Activated CD4-positive, alpha-beta T cell treated with anti-CD3 and anti-CD28 coated beads, Interleukin-2, amount 50 U/mL, for 1 hour (primary cell): ENCODE measurements around the gene COL28A1.

Source experiments
- DNase-seq: peaks from one replicate; pipeline ENCODE4 v3.0.0-alpha.2; 2020

The COL28A1 gene

DNA sequence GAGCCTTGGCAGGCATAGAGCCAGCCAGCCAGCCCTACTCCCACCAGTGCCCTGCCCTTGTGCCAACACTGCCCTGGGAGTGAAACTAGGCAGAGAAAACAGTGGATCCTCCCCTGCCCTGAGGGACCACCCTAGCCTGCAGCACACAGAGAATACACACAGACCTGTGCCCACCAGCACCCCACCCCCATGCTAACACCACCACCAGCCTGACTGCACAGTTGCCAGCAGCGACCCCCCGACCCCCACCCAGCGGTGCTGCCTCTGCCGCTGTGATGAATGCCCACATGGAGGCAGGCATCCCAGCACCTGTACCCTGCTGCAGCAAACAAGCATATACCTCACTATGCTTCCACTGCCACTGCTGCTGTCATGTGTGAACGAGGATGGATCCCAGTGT, 21.6 kb upstream of the COL28A1 start:
- DNase-seq, result no peak

DNA sequence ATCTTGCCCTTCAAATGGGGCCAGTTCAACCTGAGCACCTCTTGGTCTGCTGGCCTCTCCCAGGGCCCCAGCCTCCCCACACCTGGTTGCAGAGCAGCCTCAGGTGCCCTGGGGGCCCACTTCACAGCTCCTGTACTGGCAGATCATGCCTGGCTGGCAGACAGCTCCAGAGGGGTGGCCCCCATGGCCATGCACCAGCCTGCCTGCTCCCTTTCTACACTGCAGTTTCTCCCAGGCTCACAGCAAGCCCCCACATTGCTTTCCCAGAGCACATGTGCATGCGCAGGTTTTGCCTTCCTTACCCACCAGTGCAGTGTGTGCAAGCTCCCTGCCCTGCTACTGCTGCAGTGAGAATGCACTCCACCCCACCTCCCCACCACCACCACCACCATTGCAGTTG, 21.2 kb upstream of the COL28A1 start:
- DNase-seq, result no peak

DNA sequence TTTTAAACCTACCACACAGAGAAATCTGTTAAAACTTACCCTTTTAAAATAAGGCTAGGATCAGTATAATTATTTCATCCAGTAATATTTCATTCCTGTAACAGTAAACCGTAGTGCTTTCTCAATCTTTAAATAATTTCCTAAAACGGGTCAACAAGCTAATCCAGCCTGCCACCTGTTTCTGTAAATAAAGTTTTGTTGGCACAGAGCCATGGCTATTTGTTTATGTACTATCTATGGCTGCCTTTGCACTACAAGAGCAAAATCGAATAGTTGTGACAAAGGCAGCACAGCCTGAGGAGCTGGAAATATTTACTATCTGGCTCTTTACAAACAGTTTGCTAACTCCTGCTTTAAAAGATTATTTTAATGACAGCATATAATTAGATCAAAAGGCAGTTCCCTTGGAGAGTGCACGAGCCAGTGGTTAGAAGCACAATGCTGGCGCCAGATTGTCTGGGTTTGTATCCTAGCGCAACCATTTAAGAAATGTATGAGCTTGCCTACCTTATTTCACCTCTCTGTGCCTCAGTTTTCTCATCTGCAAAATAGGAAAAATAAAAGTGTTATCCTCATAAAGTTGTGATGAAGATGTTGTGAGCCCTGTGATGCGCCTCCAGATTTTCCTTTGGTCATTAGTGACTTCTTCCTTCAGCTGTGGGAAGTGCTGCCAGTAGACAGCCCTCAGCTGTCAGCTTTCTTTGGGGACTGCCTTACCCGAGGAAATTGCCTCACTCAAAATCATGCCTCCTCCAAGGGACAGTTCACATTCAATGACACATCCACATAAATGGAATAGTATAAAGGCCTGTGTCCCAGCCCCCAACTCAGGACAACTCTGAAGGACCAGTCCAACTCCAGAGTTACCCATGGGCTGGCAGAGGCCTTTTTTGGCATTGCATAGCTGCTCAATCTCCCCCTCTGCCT, 19.2 kb upstream of the COL28A1 start:
- DNase-seq, result no peak

DNA sequence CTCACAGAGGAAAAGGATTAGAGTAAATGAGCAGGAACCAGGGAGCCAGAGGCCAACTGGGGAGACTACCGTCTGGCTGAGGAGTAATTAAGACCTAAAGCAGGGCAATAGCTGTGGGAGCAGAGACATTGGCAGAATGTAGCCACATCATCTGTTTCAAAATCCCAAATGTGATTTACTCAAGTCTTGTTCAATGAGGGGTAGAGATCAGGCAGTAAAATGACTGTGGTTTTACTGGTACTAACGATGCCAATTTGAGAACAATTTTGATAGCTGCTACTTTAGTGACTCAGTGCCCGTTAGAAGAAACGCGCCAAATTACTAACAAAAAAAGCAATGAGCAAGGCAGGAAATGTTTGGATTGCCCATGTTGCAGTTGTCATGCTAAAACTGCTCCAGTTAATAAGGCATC, 18.4 kb upstream of the COL28A1 start:
- DNase-seq, result no peak

DNA sequence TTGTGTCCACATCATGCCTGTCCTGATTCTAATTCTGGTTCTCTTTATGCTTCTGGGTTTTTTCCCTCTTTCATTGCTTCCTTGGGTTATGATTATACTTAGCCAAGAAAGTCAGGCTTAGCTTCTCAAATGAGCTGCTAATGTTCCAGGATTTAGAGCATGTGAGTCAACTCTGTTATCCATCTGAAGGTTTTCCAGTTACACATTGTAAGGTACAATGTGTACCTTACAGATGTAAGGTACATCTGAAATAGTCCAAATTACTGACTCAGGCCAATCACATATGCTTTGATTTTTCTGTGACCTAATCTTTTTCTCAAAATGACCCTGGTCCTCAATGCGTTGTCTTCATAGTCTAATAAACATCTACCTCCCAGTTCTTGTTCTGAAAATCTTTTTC, 17.7 kb upstream of the COL28A1 start:
- DNase-seq, result no peak

GRCh38 chr7:7552199-7552598, 16.5 kb upstream of the COL28A1 start:
- DNase-seq, result no peak

DNA sequence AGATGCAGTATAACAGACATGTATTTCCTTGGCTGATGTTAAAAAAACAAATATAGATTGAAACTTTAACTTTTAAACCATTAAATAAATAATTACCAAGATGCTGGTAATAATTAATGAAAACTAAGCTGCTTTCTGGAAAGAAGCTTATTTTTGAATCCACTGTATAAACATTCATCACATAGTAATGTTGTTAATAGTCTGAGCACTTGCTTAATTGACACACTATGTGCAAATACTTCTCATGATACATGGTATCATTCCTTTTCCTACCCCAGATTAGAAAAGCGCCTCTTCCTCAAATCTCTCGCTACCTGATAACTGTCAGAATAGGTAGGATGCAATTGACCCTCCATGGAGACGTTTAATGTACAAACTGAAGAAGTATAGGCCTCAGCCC, 15.0 kb upstream of the COL28A1 start:
- no peak for DNase-seq

DNA sequence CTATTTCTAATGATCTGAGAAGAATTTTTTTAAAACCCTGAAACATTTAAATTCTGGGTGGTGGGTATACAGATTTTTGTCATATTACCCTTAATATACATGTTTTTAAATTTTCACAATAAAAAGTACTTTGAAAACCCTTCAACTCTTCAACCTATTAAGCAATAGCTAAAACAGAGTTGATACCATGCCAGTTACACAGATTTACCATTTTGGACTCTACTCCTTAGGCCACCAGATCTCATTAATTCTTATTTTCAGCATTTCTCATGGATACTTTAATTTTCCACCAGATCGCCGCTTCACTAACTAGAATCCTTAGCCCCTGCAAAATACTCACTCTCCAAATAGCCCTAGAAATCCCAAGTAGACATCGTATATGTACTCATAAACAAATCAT, 12.7 kb upstream of the COL28A1 start:
- no peak for DNase-seq

DNA sequence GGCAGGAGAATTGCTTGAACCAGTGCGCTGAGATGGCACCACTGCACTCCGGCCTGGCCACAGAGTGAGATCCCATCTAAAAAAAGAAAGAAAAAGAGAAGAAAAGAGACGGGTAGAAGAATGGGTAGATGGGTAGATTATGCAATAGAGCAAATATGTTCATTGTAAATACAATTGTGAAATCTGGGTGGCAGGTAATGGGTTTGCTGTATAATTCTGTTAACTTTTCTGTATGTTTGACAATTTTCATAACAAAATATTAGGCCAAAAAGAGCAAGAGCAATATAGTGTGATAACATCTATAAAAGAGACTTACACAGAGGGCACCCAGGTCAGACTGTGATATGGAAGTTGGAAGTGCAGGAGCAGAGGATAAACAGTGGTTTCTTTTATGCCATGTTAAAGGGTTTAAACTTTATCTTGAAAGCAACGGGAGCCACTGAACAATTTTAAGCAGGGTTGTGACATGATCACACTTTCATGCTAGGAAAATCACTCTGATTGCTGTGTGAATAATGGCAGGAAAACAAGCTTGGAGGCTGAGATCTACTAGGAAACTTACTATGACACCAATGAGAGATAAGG, 6.7 kb upstream of the COL28A1 start:
- DNase-seq, result no peak

DNA sequence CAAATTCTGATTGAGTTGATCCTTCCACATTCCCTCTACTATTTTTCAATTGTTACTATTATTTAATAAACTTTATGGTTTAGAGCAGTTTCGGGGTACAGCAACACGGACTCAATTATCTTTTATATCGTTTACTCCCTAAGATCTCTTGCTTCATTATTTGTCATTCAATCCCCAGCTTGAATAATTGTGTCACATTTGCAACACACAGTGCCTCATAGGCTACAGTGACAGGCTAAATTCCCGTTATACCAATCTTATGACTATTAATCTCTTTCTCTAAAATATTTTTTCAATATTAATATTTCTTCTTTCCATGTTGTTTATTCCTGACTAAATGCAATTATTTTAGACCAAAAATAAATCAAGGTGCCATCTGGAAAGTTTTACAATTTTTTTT, 4.0 kb upstream of the COL28A1 start:
- no peak for DNase-seq

GRCh38 chr7:7539152-7539551, 3.5 kb upstream of the COL28A1 start:
- DNase-seq, result no peak

- no peak for DNase-seq
These were observed 2.0 kb upstream of the COL28A1 start for GRCh38 chr7:7537711-7538110.

GRCh38 chr7:7536396-7537019, 835 bp upstream of the COL28A1 start:
- DNase-seq, result no peak

- DNase-seq, result no peak
These were observed 1.7 kb downstream of the COL28A1 start for GRCh38 chr7:7533831-7534430.

GRCh38 chr7:7529328-7529727, 6.3 kb downstream of the COL28A1 start:
- DNase-seq, result no peak

DNA sequence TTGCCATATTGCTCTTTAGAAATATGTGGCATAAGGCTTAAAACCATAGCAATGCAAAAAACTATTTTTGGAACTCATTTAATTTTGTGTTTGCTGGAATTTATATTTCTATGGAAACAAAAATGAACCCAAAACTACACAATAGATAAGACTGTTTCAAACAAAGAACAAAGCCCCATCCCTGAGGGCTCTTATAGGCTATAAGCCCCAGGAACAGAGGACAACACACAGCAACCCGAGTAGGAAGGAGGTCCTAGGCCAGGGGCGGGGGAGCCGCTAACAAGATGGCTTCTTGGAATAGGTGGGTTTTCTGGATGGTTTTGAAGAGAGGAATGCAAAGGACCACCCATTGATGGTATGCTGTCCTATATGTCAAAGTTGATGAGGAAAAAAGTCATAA, 8.6 kb downstream of the COL28A1 start:
- DNase-seq, result no peak

- no peak for DNase-seq
These were observed 9.7 kb downstream of the COL28A1 start for GRCh38 chr7:7526006-7526405.

DNA sequence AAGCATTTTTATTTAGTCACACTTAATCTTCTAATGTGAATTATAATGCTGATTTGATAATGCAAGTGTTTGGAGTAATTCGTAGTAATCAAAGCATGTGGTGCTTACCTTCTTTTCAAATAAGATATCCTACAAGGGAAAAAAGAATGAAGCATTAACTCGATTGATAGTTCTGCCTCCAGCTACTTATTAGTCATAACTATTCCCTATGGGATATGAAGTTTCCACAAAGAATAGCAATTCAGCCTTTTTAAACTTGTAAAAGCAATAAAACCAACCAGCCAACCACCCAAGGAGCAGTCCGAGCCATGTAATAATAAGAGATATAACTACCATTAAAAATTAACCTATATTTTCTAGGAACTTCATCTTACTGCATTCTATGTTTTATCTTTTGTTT, 11.6 kb downstream of the COL28A1 start:
- no peak for DNase-seq

DNA sequence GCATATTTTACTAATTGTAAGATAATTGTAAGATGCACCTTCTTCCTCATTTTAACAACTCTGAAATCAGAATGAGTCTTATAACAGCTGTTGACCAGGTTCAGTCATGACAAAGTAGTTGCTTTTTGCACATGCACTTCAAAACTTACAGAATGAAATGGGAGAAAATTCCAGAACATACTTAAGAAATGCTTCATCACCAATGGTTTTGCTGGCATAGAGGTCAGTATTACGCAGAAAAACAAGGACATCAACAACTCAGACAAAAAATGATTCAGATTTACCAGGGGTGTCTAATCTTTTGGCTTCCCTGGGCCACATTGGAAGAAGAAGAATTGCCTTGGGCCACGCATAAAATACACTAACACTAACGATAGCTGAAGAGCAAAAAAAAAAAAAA, 13.3 kb downstream of the COL28A1 start:
- DNase-seq, result no peak

GRCh38 chr7:7521259-7521658, 14.4 kb downstream of the COL28A1 start:
- DNase-seq, result no peak

- DNase-seq, result no peak
These were observed 16.1 kb downstream of the COL28A1 start for GRCh38 chr7:7519528-7519927.

DNA sequence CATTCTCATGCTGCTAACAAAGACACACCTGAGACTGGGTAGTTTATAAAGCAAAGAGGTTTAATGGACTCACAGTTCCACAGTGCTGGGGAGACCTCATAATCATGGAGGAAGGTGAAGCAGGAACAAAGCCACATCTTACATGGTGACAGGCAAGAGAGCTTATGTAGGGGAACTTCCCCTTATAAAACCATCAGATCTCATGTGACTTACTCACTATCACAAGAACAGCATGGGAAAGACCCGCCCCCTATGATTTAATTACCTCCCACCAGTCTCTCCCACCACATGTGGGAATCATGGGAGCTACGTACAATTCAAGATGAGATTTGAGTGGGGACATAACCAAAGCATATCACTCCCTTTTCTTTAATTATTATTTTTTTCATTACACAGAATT, 16.6 kb downstream of the COL28A1 start:
- no peak for DNase-seq

GRCh38 chr7:7517754-7518153, 17.9 kb downstream of the COL28A1 start:
- no peak for DNase-seq

DNA sequence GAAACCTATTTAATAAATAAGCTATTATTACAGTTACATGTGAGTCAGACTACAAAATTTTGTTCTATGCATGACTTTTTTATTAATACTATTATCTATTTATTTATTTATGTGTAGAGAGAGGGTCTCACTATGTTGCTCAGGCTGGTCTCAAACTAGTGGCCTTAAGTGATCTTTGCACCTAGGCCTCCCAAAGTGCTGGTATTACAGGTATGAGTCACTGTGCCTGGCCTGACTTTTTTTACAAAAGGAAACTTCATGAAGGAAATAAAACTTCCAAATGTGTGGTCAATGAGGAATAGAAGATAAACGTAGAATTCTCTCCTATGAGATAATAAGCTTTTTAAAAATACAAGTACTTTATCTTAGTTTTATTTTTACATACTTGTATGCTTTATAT, 19.0 kb downstream of the COL28A1 start:
- no peak for DNase-seq
